Putamen (tissue), 1 donor: ENCODE data around the gene ZC3H4.
A peak's percentile ranks its signal among the peaks of the same experiment; 100 is the strongest.
"Not testable (repeated sequence)": the region's sequence is repeated elsewhere in the genome, so short reads cannot be mapped to it uniquely, and the experiment has no call there.

Source experiments
- DNase-seq: peaks from one replicate; pipeline ENCODE4 v3.0.0-alpha.2; 2016; ENCODE audit warnings: low spot score

The ZC3H4 gene

DNA sequence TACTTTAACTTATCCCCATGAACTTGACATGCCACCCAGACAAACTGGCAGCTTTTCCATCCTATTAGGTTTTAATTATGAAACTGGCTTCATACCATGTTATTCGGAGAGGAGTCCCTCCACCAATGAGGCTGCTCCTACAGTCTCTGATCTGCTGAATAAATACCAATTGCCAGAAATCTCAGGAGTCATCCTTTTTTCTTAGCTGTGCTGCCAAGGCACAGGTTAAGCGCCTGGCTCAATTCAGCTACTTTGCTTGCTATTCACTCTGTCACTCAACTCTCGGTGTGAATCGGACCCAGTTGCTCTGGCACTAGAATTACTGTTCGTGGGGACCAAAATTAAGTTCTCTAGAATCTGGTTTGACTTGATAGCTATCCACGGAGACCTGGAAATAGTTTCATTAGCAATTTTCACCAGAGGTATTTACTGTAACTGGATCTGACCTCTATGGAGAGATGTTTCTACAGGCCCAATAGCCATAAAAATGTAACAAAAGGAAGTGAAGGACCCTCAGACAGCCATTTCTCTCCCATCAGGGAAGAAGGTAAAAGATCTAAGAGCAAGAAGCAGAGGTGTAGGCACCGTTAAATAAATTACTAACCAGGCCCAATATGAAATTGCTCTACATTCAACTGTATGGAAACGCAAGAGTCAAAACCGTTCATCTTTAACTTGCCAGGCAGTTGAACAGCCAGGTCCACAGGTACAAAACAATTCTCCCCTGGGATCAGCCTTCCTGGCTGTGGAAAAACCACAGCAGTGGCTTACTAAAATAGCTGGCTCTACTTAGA is 5.4 kb downstream of the ZC3H4 start:
- peak; percentile 43 for DNase-seq

DNA sequence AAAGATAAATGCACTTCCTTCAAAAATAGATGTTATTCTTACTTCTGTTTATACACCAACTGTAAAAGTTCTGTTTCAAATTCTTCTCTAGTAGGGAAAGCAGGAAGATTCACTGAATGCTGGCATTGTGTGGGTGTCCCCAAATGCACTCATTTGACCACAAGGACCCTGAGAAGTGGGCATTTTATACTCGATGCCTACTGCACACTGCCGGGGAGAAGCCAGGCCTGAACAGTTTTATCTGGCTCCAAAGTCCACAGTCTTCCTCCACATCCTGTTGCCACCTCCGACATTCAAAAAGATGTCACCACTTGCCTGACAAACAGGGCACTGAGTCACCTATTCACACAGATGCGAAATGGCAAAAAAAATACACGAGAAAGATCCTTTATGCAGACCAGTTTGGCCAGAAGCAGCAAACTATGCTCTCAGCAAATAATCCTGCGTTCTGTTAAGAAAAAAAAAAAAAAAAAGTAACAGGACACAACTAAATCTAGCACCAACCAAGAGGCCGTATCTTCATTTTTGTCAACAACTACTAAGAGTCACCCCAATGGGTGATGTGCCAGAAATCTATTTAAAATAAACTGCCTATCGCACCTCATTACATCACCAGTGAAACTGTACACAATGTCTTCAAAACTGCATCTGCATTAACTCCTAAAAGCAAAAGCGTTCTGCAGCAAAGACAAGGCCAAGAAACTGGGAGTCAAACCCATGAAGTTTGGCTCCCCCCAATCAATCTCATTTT is 6.2 kb downstream of the ZC3H4 start:
- peak; percentile 29 for DNase-seq

DNA sequence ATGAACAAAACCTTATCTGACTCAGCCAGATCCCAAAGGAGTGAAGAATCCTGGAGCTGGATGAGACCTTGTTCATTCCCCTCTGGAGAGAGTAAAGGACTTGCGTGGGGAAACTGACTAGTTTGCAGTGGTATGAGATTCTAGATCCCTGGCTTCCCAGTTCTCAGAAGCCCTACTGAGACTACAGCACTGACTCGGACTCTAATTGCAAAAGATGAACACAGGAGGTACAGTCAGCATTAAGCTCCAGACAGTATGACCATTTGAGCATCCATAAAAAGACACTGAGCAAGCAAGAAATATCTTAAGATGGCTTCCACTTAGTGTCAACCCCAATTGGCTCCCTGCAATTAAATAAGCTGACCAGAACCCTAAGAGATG is 6.8 kb downstream of the ZC3H4 start:
- DNase-seq = no peak

DNA sequence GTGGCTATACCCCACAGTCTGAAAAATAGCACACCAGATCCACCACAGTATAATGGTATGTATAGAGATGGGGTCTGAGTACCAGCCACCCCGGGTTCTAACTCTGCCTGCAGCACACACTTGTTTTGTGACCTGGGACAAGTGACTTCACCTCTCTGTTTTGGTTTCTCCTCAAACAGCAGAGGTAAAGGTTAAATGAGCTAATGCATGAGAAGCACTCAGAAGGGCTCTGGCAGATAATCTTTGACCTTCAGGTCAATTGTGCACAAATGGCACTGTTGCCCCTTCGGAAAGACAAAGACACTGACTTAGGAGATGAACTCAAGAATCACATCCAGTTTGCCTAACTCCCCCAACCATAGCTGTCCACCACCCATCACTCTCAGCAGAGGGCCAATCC is 7.7 kb downstream of the ZC3H4 start:
- DNase-seq = no peak

DNA sequence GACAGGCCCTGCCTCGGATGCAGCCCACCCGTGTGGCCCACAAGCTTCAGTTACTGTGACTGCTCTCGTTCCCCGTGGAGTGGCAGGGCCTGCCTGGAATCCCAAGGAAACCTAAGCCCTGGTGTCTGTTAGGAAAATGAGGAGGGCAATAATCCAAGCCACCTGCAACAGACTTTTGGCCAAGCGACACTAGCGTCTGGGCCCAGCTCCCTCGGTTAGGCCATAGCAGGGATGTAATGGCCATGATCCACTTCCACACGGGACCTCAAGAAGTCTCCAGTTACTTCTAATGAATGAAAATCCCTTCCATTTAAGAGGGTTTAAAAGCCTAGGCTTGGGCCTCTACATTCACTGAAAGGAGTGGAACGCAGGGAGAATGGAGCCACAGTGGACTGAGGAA is 8.9 kb downstream of the ZC3H4 start:
- no peak for DNase-seq

DNA sequence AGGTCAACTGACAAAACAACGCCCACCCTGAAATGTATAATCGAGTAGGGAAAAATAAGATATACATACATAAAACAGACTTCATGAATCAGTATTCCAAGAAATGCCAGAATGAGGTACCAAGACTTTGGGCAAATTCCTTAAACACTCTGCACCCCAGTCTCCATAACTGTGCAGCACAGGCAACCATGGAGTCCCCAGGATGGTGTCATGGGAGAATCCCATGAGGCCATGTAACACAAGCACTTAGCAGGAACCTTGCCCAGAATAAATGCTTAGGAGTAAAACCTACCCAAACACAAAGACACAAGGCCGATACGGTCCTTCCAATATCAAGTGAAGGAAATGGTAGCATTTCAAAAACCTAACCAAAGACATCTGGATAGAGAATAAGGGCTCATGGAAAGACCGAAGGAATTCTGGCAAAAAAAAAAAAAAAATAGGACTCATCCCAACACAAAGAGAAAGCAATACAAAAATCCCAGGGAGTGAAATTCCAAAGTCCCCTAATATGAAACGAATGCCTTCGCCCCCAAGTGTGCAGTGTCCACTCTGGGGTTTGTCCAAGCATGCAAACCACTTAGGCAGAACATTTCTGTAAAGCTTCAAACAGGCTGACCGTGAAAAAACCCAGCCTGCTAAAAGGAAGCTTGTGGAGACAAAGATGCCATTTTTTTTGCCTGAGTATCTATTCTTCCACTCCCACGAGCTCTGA is 11.1 kb downstream of the ZC3H4 start:
- DNase-seq = no peak

DNA sequence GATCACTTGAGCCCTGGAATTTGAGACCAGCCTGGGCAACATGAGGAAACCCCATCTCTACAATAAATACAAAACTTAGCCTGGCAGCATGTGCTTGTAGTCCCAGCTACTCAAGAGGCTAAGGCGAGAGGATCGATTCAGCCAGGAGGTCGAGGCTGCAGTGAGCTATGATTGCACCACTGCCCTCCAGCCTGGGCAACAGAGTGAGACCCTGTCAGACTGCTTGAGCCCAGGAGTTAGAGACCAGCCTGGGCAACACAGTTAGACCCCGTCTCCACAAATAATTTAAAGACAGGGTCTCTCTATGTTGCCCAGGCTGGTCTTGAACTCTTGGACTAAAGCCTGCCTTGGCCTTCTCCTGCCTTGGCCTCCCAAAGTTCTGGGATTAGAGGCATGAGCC is 12.5 kb downstream of the ZC3H4 start:
- DNase-seq = not testable (repeated sequence)

DNA sequence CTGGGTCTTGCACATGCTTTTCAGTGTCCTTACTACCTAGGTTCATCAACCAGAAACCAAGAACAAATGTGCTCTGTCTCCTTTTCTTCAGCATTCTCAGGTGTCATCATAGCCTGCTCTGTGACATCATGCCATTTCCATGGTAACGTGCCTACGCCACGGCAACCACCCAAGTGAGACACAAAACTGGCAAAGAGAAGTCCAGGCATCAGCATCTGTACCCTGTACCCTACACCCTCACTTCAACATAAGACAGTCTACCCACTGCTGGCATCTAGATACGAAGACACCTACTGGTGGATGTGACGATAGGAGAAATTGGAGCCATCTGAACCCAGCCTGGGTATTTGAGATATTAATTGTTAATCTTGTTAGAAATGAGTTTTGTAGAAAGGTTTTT is 13.3 kb downstream of the ZC3H4 start:
- no peak for DNase-seq

DNA sequence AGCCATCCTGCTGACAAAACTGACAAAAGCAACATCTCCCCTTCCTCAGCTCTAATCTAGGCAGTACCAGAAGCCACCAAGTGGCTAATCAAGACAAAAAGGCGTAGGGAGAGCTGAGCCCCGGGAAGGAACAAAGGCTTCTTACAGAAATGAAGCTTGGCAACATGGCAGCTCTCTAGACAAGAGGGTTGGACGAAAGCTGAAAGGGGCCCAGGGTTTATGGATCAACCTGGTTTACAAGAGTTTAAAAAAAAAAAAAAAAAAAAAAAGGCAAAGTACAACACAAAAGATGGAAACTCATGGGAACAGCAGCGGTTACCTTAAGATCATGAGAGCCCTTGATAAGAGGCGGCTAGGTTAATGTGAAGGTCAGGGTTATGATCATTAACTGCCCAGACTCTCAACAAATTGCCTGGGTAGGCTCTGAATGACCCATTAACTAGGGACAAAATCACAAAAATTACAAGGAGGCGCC is 14.0 kb downstream of the ZC3H4 start:
- peak; percentile 42 for DNase-seq

DNA sequence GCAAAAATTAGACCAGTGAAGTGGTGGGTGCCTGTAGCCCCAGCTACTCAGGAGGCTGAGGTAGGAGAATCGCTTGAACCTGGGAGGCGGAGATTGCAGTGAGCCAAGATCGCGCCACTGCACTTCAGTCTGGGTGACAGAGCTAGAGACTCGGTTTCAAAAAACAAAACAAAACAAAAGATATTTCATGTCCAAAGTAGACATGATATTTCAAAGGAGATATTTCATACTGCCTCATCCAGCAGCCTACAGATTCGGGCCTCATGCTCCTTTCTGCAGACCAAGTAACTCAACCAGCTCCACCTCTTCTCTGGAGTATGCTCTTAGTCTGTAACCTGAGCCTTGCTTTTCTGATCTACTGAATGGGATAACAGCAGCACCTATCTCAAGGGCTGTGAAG is 15.0 kb downstream of the ZC3H4 start:
- no peak for DNase-seq

DNA sequence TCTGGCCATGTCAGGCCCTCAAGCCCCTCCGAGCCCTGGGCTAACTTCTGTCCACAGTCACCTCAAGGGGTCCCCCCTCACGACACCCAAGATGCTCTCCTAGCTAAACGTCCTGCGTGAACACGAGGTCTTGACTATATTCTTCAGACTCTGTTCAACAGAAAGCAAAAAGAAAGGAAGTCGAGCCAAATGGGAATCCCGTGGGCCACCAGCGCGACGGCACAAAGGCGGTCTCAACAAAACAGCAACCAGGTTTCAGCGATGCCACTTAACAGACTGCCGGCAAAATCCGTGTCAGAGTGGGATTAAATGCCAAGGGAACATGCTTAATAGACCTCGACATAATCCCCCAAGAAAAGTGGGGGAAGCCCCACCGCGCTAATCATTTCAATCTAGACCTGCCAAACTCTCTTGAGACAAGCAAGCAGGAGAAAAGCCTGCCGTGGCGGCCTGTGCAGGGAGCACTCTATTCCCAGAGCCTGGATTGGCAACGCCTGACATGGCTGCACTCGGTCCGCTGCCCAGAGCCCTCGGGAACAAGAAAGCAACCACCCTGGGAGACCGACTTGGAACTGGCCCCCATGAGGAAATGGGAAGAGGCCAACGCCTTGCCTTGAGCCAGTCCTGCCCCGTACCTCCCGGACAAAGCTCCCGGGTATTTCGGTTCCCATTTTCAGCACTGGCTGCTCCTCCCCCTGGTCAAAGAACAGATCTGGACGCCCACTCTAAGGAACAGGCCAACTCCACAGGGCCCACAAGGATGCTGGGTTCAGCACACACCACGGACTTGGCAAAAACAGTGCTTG is 16.0 kb downstream of the ZC3H4 start:
- DNase-seq = peak; percentile 77

DNA sequence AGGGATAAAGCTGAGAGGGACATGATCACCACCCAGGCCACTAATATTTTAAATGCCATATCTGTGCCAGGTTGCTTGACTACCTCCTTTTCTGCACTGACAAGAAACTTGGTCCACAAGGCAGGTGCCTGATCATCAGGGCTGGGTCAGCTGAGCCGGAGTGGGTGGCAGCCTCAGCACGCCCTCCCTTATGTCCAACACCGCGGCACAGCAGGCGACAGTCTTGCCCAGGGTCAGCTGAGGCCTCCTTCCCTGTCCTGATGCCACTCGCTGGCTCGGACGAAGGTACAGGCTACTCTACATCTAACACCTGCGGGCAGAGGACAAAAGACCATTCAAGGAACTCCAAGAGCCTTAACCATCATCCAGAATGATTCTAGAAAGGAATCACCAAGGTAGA is 16.9 kb downstream of the ZC3H4 start:
- no peak for DNase-seq

DNA sequence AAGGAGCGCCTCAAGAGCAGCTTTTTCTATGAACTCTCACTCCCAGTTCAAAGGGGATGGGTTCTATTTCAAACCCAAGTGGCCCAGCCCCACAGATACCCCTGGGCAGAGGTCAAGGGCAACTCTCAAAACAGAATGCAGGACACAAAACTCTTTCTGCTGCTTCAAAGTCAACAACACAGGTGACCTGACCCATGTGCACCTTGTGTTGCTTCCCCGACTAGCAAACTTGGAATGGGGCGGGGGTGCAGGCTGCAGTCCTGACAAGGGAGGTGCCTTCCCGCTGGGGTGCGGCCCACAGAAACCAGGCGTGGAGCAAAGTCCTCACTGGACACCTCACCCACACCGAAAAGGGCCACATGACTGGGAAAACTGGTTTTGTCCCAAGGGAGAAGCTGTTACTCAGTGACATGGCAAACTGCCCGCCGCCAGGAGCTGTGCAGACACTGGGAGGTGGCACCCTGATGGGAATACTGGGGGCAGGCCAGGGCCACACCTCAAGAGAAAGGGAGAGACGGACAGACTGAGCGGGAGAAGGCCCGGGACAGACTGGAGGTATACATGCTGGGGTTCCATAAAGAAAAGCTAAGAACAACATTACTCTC is 17.4 kb downstream of the ZC3H4 start:
- no peak for DNase-seq

DNA sequence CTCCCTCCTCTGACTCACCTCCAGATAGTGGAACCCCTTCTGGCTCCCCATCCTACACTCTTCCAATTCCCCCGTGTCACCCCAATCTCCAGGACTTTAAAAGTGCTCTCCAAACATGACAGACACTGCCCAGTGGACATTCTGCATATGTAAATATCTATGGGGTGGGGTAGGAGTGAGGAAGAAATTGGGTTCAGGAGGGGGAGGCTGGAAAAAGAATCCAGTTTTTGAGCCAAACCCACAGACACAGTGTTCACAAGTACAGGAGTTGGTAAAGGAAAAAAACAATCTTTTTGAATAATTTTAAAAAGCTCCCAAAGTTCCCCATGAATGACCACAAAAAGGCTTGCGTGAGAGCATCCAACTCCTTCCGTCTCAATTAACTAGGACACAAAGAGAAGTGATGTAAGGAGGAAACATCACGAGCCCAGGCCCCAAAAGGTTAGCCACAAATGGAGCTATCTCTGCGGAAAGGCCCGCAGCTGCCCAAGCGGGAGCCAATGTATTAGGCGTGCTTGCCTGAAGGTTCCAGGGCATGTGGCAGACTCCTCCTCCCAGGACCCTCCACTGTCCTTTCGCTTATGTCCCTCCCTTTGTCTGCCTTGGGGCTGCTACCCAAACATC is 18.0 kb downstream of the ZC3H4 start:
- DNase-seq = no peak

DNA sequence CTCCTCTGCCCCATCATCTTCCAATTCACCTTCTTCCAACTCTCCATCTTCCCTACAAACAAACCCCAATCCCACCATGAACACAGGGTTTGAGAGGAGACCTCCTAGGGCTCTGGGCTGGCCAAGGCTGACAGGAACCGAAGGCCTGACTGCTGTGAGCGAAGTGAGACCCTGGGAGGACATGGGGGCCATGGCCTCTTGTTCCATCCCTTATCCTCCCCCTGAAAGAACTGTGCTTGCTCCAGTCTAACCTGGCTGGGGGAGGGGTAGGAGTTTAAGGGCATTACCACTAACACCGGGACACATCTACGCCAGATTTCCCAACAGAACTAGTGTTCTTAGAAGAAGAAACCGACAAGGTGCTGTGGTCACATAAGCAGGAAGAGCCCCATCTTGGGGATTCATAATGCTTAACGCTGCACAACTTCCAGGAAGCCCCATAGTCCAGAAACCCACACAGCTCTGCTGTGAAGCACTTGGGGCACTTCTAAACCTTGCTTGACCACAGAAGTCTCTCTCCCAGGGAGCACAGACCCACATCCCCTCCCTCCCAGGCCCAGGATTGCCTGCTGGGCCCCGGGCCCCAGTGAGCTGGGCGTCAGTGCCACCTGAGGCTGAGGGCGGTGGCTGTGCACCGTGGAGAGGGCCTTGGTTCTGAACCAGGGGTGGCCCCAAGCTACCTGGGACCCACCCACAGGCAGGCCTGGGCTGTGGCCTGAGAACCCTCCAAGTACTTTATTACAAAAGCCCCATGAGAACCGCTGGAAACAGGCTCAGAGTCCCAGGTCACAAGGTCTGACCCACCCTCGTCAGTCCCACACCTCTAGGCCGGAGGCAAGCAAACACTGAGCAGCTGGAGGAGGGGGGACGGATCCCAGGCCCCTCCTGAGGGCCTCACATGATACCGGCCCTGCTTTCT is 18.8 kb downstream of the ZC3H4 start:
- no peak for DNase-seq

DNA sequence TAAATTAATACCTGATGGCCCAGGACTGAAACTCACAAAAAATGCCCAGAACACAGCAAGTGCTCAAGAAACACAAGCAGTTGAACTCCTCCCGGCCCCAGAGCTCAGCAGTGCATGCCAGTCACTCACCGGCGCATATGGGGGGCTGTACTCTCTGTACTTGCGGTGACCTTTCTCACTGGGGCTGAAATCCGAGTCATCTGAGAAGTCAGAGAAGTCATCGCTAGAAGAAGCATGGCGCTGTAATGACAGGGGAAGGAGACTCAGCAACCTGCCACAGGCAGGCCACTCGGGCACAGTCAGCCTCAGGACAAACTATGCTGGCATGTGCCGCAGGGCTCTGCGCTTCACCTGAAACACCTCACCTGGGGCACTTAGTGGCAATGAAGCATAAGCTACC is 19.7 kb downstream of the ZC3H4 start:
- no peak for DNase-seq

DNA sequence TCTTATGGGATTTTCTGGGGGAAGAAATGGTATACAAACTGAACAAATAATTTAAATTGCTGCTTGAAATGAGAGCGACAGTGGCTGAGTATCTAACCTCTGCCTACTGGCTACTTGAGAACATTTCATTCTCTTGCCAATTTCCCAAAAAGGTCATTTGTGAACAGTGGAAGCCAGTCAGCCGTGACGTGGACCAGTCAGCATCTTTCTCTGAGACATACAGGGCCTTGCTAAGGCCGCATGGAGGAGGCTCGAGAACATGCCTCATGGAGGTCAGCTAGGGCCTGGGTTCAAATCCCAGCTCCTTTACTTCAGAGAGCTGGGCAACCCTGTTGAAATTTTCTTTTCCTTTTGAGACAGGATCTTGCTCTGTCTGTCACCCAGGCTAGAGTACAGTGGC is 20.3 kb downstream of the ZC3H4 start:
- no peak for DNase-seq

DNA sequence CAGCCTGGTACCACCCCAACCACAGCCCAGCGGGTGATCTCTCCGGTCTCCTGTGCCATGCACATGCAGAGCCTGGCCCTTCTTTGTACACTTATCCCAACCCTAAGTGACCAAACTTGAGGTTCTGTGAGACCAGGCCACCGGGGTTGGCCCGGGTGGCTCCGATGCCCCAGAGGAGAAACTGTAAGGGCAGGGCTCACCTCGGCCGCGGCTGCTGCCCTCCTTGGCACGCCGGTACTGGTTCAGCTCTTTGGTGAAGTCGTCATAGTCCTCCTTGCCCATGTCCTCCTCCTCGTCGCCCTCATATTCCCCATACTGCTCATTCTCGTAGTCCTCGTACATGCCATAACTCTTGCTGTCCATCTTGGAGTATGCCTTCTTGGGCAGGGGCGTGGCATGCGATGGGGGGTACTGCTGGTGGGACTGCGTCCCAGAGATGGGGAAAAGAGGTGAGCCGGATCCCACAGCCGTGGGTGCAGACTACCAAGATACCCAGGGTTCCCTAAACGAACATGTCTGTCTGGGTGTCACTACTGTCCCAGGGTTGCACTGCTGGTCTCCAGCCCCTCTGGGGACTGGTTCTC is 23.7 kb downstream of the ZC3H4 start:
- DNase-seq = no peak

DNA sequence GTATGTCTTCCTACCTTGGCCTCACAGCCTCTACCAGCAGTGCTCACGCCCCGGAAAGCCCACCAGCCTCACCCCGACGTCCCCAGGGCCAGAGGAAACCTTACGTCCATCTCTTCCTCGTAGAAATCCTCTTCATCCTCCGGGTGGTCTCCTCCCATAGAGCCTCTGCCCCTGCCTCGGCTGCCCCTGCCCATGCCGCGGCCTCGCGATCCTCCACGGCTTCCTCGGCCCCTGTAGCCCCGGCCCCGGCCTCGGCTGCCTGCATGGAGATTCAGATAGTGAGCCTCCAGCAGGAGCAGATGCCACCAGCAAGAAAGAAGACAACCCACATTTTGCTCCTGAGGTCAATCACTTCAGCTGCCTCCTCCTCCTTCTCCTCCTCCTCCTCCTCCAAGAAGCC is 27.3 kb downstream of the ZC3H4 start:
- DNase-seq = no peak
